ENCODE data around the gene MAPK9.

- TF ChIP-seq POLR2A (IDR thresholded peaks at IDR 0.05) (no peak), CTCF (IDR thresholded peaks at IDR 0.05) (no peak)
Observed at GRCh38 chr5:180274695-180275094, 17.2 kb downstream of the MAPK9 start.
